C4-2B (cell line): Measurements from ENCODE around the gene AHCTF1.

ENCODE experiments used
- CTCF ChIP-seq: fragments of 450-650 bp; conservative IDR thresholded peaks from 2 replicates; pipeline ENCODE4 v1.5.1; 2017; ENCODE audit warnings: mild to moderate bottlenecking
- ZFX ChIP-seq: fragments of 450-650 bp; IDR thresholded peaks from 2 replicates; pipeline ENCODE4 v1.6.1; 2017

DNA sequence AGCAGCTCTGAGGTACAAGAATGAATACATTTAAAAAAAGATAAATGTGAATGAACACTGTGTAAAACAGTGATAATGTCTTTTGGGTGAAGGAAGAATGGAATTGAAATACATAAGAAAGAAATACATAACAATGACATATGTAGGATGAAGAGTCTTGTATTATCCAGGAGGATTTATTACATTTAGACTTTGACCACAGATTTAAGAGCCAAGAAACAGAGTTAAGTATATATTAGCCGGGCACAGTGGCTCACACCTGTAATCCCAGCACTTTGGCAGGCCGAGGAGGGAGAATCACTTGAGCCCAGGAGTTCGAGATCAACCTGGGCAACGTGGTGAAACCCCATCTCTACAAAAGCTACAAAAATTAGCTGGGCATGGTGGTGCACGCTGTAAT lies 127.9 kb downstream of the AHCTF1 start:
- TF ChIP-seq CTCF (no peak), ZFX (no peak)
